Esophagus squamous epithelium (tissue), 4 donors: ENCODE data around the gene RAB11FIP3.

Experiments
- POLR2A ChIP-seq, 4 donors: fragments of 450-650 bp; IDR thresholded peaks; one replicate each; pipeline ENCODE4 v1.6.1; 2017; ENCODE audit warnings: antibody characterized with exemption in 4 of 4, mild to moderate bottlenecking in 4 of 4, moderate library complexity in 3 of 4
- TF ChIP-seq, protein P1 (sequence below), 6 experiments: fragments of 450-650 bp in 4 of 6; fragments of 200-600 bp in 2 of 6; sonication (generic) in 2 of 6; IDR thresholded peaks; one replicate each; pipeline ENCODE4 v1.5.1; 2016 to 2019; ENCODE audit warnings: antibody characterized with exemption in 6 of 6, mild to moderate bottlenecking in 4 of 6, moderate library complexity in 4 of 6

DNA sequence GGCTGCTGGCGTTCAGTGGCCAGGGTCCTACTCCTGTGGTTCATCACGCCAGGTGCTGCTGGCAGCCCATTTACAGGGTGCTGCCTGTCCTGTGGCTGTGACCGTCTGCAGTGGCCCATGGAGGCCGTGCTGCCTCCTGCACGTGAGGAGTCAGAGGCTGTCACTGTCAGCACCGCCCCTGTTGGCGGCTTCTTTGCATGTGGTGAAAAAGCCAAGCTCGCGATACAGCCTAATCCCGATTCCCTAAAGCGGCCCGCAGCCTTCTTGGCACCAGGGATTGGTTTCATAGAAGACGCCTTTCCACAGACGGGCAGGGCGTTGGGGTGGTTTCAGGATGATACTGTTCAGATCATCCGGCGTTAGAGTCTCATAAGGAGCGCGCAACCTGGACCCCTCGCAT is 35.3 kb downstream of the RAB11FIP3 start:
- no peak for TF ChIP-seq POLR2A (IDR thresholded peaks at IDR 0.05)
- TF ChIP-seq, protein P1, sequence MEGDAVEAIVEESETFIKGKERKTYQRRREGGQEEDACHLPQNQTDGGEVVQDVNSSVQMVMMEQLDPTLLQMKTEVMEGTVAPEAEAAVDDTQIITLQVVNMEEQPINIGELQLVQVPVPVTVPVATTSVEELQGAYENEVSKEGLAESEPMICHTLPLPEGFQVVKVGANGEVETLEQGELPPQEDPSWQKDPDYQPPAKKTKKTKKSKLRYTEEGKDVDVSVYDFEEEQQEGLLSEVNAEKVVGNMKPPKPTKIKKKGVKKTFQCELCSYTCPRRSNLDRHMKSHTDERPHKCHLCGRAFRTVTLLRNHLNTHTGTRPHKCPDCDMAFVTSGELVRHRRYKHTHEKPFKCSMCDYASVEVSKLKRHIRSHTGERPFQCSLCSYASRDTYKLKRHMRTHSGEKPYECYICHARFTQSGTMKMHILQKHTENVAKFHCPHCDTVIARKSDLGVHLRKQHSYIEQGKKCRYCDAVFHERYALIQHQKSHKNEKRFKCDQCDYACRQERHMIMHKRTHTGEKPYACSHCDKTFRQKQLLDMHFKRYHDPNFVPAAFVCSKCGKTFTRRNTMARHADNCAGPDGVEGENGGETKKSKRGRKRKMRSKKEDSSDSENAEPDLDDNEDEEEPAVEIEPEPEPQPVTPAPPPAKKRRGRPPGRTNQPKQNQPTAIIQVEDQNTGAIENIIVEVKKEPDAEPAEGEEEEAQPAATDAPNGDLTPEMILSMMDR (IDR thresholded peaks at IDR 0.05): no peak
